IMR-90 (cell line): Measurements from ENCODE around the gene TSPAN33.

ENCODE experiments used
- CTCF ChIP-seq: conservative IDR thresholded peaks from 2 replicates; pipeline ENCODE4 v1.5.1; 2012; ENCODE audit warnings: mild to moderate bottlenecking, low read depth, low read length, improper control_type of control experiment
- MAFK ChIP-seq: IDR thresholded peaks from 2 replicates; pipeline ENCODE4 v1.6.1; 2012; ENCODE audit warnings: low read depth, low read length, improper control_type of control experiment
- POLR2A ChIP-seq: IDR thresholded peaks from 2 replicates; pipeline ENCODE4 v1.6.1; 2012; ENCODE audit warnings: mild to moderate bottlenecking, low read depth, low read length

GRCh38 chr7:129193892-129194291 lies 49.4 kb downstream of the TSPAN33 start:
- TF ChIP-seq CTCF, result no peak
- TF ChIP-seq POLR2A, result no peak
- TF ChIP-seq MAFK, result no peak
